Peyer's patch (tissue), 4 donors: ENCODE results near the gene RGPD3.
"Not testable (repeated sequence)": the region's sequence is repeated elsewhere in the genome, so short reads cannot be mapped to it uniquely, and the experiment has no call there.

ENCODE experiments used
- CTCF ChIP-seq, 6 experiments: fragments of 450-650 bp in 4 of 6; fragments of 200-600 bp in 2 of 6; sonication (generic) in 1 of 6; IDR thresholded peaks; one replicate each; pipeline ENCODE4 v1.5.1; 2017 to 2019; ENCODE audit warnings: antibody characterized with exemption in 6 of 6, mild to moderate bottlenecking in 3 of 6, moderate library complexity in 1 of 6
- POLR2A ChIP-seq, 2 donors: fragments of 450-650 bp; IDR thresholded peaks; one replicate each; pipeline ENCODE4 v1.5.1; 2017; ENCODE audit warnings: antibody characterized with exemption in 2 of 2, mild to moderate bottlenecking in 2 of 2, moderate library complexity in 2 of 2

GRCh38 chr2:106502351-106502750, 34.1 kb upstream of the RGPD3 start:
- TF ChIP-seq CTCF, POLR2A (IDR thresholded peaks at IDR 0.05): not testable (repeated sequence)
